Endothelial cell of umbilical vein (primary cell): ENCODE data around the gene KCNK1.

Source experiments
- EZH2 ChIP-seq: IDR thresholded peaks from 2 replicates; pipeline ENCODE4 v1.6.1; 2012; ENCODE audit warnings: borderline replicate concordance, low read depth, mild to moderate bottlenecking, moderate library complexity, low read length, inconsistent platforms; ENCODE audit not compliant: severe bottlenecking
- FOS ChIP-seq: IDR thresholded peaks from 2 replicates; pipeline ENCODE4 v1.6.1; 2011; ENCODE audit warnings: mild to moderate bottlenecking, low read length, moderate library complexity, borderline replicate concordance; ENCODE audit not compliant: insufficient read depth
- GATA2 ChIP-seq: IDR thresholded peaks from 2 replicates; pipeline ENCODE4 v1.7.0; 2011; ENCODE audit warnings: low read depth, mild to moderate bottlenecking, moderate library complexity, mixed read lengths, low read length; ENCODE audit not compliant: insufficient read length, insufficient read depth
- JUN ChIP-seq: IDR thresholded peaks from 2 replicates; pipeline ENCODE4 v1.6.1; 2011; ENCODE audit warnings: borderline replicate concordance, low read depth; ENCODE audit not compliant: insufficient read length, insufficient read depth
- POLR2A ChIP-seq: IDR thresholded peaks from 2 replicates; pipeline ENCODE4 v1.6.1; 2012; ENCODE audit warnings: low read depth, mild to moderate bottlenecking, control low read depth, low read length
- POLR2AphosphoS5 ChIP-seq: IDR thresholded peaks from 2 replicates; pipeline ENCODE4 v1.6.1; 2012; ENCODE audit warnings: low read depth, mild to moderate bottlenecking, control low read depth, low read length, moderate library complexity; ENCODE audit not compliant: insufficient read depth
- TF ChIP-seq, protein P1 (sequence below), 2 donors: IDR thresholded peaks; 1 replicate in 1 of 2; 2 replicates in 1 of 2; pipeline ENCODE4 v1.5.1; 2011; ENCODE audit warnings: low read length in 2 of 2, mild to moderate bottlenecking in 2 of 2, moderate library complexity in 2 of 2, control low read depth in 1 of 2, inconsistent platforms in 1 of 2, low read depth in 1 of 2; ENCODE audit not compliant: insufficient read depth in 1 of 2; ENCODE audit errors: extremely low read depth in 1 of 2
- TF ChIP-seq, protein P2 (sequence below): IDR thresholded peaks from 2 replicates; pipeline ENCODE4 v1.6.1; 2011; ENCODE audit not compliant: insufficient read depth, insufficient read length

DNA sequence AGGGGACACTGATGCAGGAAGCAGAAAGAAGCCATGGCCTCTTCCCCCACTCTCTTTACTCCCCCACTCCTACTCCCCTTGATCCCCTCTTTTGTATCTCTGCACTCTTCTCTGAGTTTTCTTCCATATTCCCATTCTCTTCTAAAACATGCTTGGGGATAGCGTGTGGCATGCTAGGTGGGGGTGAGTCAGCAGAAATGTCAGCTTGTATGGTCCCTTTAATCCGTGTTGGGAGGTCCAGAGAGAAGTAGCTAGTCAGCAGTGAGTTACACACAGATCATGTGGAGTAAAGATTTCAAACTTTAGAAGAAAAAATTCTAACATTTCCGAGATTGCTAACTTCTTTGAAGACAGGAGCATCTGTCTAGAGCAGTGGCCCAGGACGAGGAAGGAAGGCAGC lies 4.0 kb upstream of the KCNK1 start:
- no peak for TF ChIP-seq EZH2
- TF ChIP-seq, protein P1, sequence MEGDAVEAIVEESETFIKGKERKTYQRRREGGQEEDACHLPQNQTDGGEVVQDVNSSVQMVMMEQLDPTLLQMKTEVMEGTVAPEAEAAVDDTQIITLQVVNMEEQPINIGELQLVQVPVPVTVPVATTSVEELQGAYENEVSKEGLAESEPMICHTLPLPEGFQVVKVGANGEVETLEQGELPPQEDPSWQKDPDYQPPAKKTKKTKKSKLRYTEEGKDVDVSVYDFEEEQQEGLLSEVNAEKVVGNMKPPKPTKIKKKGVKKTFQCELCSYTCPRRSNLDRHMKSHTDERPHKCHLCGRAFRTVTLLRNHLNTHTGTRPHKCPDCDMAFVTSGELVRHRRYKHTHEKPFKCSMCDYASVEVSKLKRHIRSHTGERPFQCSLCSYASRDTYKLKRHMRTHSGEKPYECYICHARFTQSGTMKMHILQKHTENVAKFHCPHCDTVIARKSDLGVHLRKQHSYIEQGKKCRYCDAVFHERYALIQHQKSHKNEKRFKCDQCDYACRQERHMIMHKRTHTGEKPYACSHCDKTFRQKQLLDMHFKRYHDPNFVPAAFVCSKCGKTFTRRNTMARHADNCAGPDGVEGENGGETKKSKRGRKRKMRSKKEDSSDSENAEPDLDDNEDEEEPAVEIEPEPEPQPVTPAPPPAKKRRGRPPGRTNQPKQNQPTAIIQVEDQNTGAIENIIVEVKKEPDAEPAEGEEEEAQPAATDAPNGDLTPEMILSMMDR (IDR thresholded peaks at IDR 0.05; ENCODE audit: extremely low read depth in 1 of 2, insufficient read depth in 1 of 2, low read depth in 1 of 2, low read length in 2 of 2) = no peak
- no peak for TF ChIP-seq POLR2A
- TF ChIP-seq, protein P2, sequence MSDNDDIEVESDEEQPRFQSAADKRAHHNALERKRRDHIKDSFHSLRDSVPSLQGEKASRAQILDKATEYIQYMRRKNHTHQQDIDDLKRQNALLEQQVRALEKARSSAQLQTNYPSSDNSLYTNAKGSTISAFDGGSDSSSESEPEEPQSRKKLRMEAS = no peak
- no peak for TF ChIP-seq FOS
- no peak for TF ChIP-seq POLR2AphosphoS5
- TF ChIP-seq JUN = no peak
- no peak for TF ChIP-seq GATA2
